HG03097 (cell line): ENCODE data around the gene MBD6.

Experiments
- ATAC-seq: cut with Tn5 transposase; IDR thresholded peaks from one replicate; pipeline ENCODE4 v1.9.1; 2021; ENCODE audit not compliant: unreplicated experiment, low FRiP score

Gene MBD6

DNA sequence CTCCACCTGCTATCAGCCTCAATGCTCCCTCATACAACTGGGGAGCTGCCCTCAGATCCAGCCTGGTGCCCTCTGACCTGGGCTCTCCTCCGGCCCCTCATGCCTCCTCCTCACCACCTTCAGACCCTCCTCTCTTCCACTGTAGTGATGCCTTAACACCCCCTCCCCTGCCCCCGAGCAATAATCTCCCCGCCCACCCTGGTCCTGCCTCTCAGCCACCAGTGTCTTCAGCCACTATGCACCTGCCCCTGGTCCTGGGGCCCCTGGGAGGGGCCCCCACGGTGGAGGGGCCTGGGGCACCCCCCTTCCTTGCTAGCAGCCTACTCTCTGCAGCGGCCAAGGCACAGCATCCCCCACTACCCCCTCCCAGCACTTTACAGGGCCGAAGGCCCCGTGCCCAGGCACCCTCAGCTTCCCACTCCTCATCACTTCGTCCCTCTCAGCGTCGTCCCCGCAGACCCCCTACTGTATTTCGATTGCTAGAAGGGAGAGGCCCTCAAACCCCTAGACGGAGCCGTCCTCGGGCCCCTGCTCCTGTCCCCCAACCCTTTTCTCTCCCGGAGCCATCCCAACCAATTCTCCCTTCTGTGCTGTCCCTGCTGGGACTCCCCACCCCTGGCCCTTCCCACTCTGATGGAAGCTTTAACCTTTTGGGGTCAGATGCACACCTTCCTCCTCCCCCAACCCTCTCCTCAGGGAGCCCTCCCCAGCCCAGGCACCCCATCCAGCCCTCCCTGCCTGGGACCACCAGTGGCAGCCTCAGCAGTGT lies 3.2 kb downstream of the MBD6 start:
- no peak for ATAC-seq

- ATAC-seq, result no peak
Measured at GRCh38 chr12:57526477-57527126, 4.0 kb downstream of the MBD6 start.

DNA sequence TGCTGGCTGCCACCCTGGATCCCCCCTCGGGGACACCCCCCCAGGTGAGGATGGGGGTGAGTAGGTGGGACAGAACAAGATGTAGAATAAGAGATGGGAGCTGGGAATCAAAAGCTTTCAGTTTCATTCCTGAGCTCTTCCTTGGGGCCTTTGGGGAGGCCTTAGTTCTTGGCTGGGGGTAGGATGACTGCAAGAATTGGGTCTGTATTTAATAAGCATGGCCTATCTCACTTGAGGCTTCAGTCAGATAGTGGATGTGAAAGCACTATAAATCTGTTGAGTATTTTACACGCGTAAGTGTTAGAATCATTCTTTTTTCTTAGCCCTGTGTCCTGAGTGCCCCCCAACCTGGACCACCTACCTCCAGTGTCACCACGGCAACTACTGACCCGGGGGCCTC lies 4.6 kb downstream of the MBD6 start:
- ATAC-seq, result no peak

- ATAC-seq, result no peak
Measured at GRCh38 chr12:57528176-57528575, 5.6 kb downstream of the MBD6 start.

DNA sequence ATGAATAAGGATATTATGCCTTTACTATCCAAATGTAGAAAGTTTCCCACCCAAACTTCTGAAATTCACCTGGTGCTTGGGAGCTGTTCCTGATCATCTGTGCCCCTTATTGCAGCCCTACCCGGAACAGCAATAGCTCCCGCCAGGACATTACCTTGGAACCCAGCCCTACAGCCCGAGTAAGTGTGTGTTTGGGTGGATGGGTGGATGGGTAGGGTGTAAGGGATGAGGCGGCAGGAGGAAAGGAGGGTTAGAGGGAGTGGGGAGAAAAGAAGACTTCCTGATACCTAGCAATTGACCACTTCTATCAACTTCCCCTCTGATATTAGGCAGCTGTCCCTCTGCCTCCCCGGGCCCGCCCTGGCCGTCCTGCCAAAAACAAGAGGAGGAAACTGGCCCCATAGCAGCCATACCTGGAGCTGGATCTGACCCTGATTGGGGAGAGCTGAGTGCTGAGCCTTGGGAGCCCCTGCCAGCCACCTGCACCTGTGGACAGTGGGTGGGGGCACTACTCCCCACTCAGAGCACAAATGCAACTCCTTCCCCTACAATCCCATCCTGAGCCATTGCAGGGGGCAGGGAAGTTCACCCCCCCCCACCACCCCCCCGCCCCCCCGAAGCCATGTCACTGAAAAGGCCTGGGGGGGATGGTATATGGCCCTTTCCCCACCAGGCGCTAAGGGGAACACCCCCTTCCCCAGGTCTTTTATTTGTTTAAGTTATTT lies 6.4 kb downstream of the MBD6 start:
- no peak for ATAC-seq

DNA sequence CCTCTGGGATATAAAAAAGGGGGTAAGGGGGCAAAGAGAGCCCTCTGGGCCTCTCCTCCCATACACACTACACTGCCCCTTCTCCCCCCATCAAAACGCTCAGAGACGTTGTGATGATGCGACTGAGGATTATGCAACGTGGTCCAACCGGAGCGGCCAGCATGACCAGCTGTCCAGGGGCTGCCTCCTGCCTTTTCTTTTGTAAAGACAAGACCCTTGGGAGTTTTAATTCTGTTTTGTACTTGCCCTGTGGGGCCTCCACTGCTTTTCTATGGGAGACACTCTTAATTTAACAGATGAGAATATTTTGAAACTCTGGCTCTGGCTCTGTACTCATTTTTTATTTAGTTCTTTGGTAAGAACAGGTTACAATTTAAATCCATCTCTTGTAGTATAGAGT lies 7.2 kb downstream of the MBD6 start:
- no peak for ATAC-seq

DNA sequence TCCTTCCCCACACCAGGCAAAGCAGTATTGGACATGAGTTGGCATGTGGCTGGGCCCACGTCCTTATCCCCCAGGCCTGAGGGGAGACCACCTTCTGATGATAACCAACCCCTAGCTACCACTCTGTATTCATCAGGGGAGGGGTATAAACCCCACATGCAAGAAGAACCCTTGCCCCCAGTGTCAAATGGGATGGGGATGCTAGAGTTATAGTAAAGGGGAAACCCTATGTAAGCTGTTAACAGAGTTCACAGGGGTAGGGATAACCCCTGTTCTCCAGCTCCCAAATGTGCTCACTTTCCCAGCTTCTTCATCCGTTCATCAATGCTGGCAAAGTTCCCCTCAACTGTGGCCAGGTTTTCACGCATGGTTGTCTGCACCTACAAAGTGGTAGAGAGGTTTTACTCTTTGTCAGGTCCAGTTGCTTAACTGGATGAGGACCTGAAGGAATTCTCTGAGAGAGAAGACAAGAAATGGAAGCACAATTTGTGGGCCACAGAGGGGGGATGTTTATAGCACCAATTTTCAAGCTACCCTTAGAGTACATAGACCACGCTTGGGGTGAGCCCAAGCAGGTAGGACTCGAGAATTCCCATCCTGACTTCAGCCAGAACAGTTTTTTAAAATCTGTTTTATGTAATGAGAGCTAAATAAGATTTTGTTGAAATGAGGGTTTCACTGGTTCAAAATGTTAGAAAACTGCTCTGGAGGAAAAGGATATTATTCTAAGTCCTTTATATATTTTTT lies 7.9 kb downstream of the MBD6 start:
- no peak for ATAC-seq

- ATAC-seq, result no peak
Measured at GRCh38 chr12:57531836-57532235, 9.2 kb downstream of the MBD6 start.

GRCh38 chr12:57533108-57533507 lies 10.5 kb downstream of the MBD6 start:
- no peak for ATAC-seq

- no peak for ATAC-seq
Measured at GRCh38 chr12:57534250-57534649, 11.6 kb downstream of the MBD6 start.

DNA sequence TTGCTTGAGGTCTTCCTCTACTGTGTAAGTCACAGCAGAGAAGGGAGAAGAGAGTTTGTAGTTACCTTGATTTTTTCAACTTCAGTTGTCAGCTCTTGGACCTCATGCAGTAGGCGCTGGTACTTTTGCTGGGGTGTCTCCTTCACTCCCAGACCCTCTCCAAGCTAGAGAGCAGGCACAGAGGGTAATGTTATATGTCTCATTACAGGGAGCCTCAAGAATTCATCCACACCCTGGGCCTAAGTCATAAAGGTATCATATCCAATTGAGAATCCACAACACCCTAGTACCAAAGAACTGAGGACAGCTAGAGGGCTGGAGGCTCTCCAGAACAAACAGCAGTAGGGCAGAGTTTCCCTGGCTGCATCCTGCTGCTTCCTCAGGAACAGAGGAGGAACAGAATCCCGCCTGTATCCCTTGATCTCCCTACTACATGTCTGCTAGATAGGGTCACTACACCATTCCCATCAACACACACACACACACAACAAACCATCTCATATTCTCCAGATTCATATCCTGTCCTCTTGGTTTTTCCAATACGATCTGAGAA lies 12.4 kb downstream of the MBD6 start:
- no peak for ATAC-seq

DNA sequence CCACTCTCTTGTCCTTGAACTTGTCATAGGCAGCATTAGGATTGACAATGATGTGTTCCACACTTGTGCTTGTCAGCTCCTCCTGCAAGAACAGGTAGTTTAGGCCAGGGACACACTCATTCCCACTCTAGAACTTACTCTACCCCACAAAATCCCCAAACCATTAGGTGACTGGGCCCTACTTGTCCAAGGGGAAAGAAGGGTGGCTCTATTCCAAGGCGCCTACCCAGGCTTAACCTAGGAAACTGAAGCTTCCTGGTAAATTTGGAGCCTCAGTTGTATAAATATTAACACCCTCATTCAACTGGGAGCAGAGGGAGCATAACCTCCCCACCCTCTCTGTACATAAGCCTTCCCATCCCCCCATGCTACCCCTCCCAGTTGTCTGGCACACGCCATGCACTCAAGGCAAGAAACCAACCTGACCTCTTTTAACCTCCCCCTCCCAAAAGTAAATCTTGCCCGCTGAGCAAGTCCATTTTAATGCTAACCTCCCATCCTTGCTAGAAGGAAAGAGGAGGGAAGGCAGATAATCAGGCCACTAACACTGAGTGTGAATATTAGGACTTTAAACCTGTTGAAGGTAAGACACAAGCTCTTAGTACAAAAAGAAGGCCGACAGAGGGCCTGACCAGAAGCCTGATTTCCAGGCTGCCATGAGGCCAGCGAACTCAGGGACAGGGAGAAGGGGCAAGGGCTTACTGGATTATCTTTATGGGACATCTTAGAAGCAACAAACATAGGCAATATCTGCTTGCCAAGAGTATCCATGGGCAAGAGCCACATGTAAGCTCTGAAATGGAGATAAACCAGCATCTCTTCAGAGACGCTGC lies 13.4 kb downstream of the MBD6 start:
- no peak for ATAC-seq

GRCh38 chr12:57536597-57536942 lies 13.9 kb downstream of the MBD6 start:
- no peak for ATAC-seq

- ATAC-seq, result no peak
Measured at GRCh38 chr12:57539134-57539768, 16.6 kb downstream of the MBD6 start.

DNA sequence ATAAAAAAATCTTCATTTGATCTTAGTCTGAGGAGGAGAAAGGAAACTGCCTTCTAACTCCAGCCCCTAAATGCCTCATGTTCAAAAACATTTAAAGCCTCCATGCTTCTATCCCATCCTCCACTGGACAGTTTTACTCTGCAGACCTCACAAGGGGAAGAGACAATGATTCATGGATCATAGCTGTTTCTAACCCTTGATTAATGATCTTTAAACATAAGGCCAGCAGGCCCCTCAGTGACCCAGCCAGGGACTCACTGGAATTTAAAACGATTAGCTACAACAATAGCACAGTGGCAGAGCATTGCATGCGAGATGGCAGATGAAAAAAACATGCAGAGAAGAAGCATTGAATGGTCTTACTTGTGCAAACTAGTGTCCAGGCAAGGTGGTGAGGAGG lies 18.4 kb downstream of the MBD6 start:
- no peak for ATAC-seq

GRCh38 chr12:57541717-57542116 lies 19.1 kb downstream of the MBD6 start:
- no peak for ATAC-seq

GRCh38 chr12:57543581-57543980 lies 21.0 kb downstream of the MBD6 start:
- ATAC-seq, result no peak

- no peak for ATAC-seq
Measured at GRCh38 chr12:57545809-57546437, 23.3 kb downstream of the MBD6 start.
